ENCODE measurements around the gene ANKRD50.

The ANKRD50 gene

GRCh38 chr4:124635331-124635730 is 77.2 kb downstream of the ANKRD50 start:
- DNase-seq (ENCODE audit: low read depth in 2 of 2) = no peak

- DNase-seq (ENCODE audit: low read depth in 2 of 2) = no peak
Measured at GRCh38 chr4:124633285-124633941, 79.1 kb downstream of the ANKRD50 start.

- no peak for DNase-seq (ENCODE audit: low read depth in 2 of 2)
Measured at GRCh38 chr4:124632439-124632838, 80.1 kb downstream of the ANKRD50 start.

- DNase-seq (ENCODE audit: low read depth in 2 of 2) = no peak
Measured at GRCh38 chr4:124631760-124632159, 80.8 kb downstream of the ANKRD50 start.

DNA sequence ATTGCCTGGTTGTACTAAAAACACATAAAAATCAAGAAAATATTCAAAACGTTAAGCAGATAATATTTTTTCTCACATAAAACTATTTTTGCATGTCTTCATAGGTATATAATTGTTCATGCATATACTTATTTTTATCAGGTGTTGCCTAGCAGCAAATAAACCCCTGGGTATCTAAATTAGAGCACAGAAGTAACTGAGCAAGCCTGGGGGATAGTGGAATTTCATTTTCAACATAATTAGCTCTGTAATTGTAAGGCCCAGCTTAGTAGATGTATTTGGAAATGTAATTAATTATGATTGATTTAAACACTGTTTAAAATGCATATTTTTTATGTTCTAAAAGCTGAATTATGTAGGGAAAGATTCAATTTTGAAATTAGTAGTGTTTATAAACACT is 82.9 kb downstream of the ANKRD50 start:
- DNase-seq (ENCODE audit: low read depth in 2 of 2) = no peak
